ENCODE data around the gene SLC26A8. TPM values are rescaled to one million over a fixed set of nuclear protein-coding genes. Genes with fewer than 3 reads are reported as not detected.
"Not testable (repeated sequence)": the region's sequence is repeated elsewhere in the genome, so short reads cannot be mapped to it uniquely, and the experiment has no call there.

Gene SLC26A8
- total RNA-seq, 1 donor from 2014 or later: under 0.01 TPM

DNA sequence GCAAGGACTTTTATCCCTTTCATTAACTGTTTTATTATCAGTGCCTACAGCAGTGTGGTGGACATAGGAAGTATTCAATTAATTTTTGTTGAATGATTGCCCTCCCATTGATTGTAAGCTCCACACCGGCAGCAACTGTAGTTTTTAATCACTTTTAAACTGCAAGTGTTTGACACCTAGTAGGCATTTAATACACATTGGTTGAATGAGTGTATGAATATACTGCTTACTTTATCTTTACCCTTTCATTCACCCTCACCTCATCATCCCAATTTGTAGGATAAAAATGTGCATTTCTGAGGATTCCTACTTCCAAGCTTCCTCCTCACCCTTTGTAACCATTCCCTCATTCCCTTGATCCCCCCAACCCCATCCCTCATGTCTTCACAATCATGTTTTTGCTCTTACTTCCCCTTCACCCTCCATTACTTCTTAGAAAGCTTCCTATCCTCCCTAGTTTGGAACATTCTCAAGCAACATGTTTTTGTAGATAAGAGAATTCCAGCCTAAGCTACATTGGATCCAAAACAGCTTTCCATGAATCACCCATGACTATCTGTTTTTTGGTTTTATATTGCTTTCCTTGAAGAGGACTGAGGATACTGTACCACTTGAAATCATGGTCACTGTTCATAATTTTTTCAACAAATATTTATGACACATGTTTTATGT lies 955 bp upstream of the SLC26A8 start:
- Histone ChIP-seq H3K4me3 (ENCODE audit: low read length in 3 of 3) (no peak overlapping the region), H3K9ac (ENCODE audit: low read depth in 1 of 3, low read length in 3 of 3) (no peak overlapping the region), H3K27me3 (ENCODE audit: control insufficient read depth in 3 of 3, insufficient read depth in 3 of 3, low read length in 3 of 3) (peaks cover 5 to 16% (median 10%) of the 10 kb centered on the region in 3 donors), H3K9me3 (ENCODE audit: control insufficient read depth in 3 of 3, low read length in 3 of 3) (no peaks in the 10 kb centered on the region), H3K4me1 (ENCODE audit: control insufficient read depth in 3 of 3, insufficient read depth in 3 of 3, low read length in 3 of 3) (peaks cover 0 to 7% (median 4%) of the 10 kb centered on the region in 3 donors), H3K36me3 (ENCODE audit: control insufficient read depth in 3 of 3, insufficient read depth in 3 of 3, low read length in 3 of 3) (peaks cover 0 to 7% (median 0%) of the 10 kb centered on the region in 3 donors), H3K27ac (ENCODE audit: low read depth, low read length) (no peak overlapping the region)

DNA sequence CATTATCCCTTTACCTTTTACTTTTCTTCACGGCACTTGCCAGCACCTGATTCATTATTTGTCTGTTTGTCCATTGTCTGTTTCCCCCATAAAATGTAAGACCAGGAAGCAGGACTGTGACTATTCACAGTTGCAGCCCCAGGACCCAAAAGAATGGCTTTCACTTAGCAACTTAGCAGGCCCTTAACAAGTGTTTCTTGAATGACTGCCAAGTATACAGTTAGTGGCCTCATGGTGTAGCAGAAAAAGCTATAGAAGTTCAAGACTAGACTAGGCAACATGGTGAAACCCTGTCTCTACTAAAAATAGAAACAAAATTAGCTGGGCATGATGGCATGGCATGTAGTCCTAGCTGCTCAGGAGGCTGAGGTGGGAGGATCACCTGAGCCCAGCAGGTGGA lies 4.3 kb downstream of the SLC26A8 start:
- no peaks in the 10 kb centered on the region for H3K4me1 ChIP-seq (ENCODE audit: control insufficient read depth in 3 of 3, insufficient read depth in 3 of 3, low read length in 3 of 3)
- no peak overlapping the region for H3K27ac ChIP-seq (ENCODE audit: low read depth, low read length)
- H3K9ac ChIP-seq (ENCODE audit: low read depth in 1 of 3, low read length in 3 of 3): no peak overlapping the region
- peaks cover 5 to 16% (median 10%) of the 10 kb centered on the region in 3 donors for H3K27me3 ChIP-seq (ENCODE audit: control insufficient read depth in 3 of 3, insufficient read depth in 3 of 3, low read length in 3 of 3)
- H3K9me3 ChIP-seq (ENCODE audit: control insufficient read depth in 3 of 3, low read length in 3 of 3): no peaks in the 10 kb centered on the region
- H3K4me3 ChIP-seq (ENCODE audit: low read length in 3 of 3): no peak overlapping the region
- H3K36me3 ChIP-seq (ENCODE audit: control insufficient read depth in 3 of 3, insufficient read depth in 3 of 3, low read length in 3 of 3): no peaks in the 10 kb centered on the region

DNA sequence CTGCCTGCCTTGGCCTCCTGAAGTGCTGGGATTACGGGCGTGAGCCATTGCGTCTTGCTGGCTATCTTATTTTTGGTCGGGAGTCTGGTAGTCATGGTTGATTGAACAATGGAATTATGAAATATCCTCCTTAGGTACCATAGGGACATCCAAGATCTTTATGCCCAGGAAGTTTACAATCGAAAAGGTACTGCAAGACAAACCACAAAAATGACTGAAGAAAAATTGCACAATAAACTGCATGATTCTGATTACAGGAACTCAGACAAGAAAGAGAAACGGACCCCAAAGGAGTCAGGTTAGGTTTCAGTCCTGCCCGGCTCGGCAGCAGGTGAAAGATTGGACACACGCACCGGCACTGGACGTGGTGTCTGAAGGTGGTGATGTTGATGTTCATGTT lies 5.3 kb downstream of the SLC26A8 start:
- Histone ChIP-seq H3K27me3 (ENCODE audit: control insufficient read depth in 3 of 3, insufficient read depth in 3 of 3, low read length in 3 of 3) (peaks cover 0 to 7% (median 6%) of the 10 kb centered on the region in 3 donors), H3K9ac (ENCODE audit: low read depth in 1 of 3, low read length in 3 of 3) (no peak overlapping the region), H3K36me3 (ENCODE audit: control insufficient read depth in 3 of 3, insufficient read depth in 3 of 3, low read length in 3 of 3) (no peaks in the 10 kb centered on the region), H3K27ac (ENCODE audit: low read depth, low read length) (no peak overlapping the region), H3K4me1 (ENCODE audit: control insufficient read depth in 3 of 3, insufficient read depth in 3 of 3, low read length in 3 of 3) (no peaks in the 10 kb centered on the region), H3K4me3 (ENCODE audit: low read length in 3 of 3) (no peak overlapping the region), H3K9me3 (ENCODE audit: control insufficient read depth in 3 of 3, low read length in 3 of 3) (no peaks in the 10 kb centered on the region)

DNA sequence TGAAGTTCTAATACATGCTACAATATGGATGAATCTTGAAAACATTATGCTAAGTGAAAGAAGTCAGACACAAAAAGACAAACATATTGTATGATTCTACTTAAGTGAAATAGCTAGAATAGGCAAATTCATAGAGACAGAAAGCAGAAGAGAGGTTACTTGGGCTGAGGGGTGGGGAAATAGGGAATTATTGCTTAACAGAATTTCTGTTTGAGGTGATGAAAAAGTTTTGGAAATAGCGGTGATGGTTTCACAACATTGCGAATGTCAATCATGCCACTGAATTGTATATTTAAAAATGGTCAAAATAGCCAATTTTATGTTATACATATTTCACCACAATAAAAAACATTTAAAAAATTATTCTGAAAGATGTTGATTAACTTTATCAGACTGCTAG lies 6.1 kb downstream of the SLC26A8 start:
- no peak overlapping the region for H3K27ac ChIP-seq (ENCODE audit: low read depth, low read length)
- no peaks in the 10 kb centered on the region for H3K9me3 ChIP-seq (ENCODE audit: control insufficient read depth in 3 of 3, low read length in 3 of 3)
- H3K4me3 ChIP-seq (ENCODE audit: low read length in 3 of 3): no peak overlapping the region
- H3K9ac ChIP-seq (ENCODE audit: low read depth in 1 of 3, low read length in 3 of 3): no peak overlapping the region
- no peaks in the 10 kb centered on the region for H3K27me3 ChIP-seq (ENCODE audit: control insufficient read depth in 3 of 3, insufficient read depth in 3 of 3, low read length in 3 of 3)
- H3K4me1 ChIP-seq (ENCODE audit: control insufficient read depth in 3 of 3, insufficient read depth in 3 of 3, low read length in 3 of 3): no peaks in the 10 kb centered on the region
- no peaks in the 10 kb centered on the region for H3K36me3 ChIP-seq (ENCODE audit: control insufficient read depth in 3 of 3, insufficient read depth in 3 of 3, low read length in 3 of 3)

DNA sequence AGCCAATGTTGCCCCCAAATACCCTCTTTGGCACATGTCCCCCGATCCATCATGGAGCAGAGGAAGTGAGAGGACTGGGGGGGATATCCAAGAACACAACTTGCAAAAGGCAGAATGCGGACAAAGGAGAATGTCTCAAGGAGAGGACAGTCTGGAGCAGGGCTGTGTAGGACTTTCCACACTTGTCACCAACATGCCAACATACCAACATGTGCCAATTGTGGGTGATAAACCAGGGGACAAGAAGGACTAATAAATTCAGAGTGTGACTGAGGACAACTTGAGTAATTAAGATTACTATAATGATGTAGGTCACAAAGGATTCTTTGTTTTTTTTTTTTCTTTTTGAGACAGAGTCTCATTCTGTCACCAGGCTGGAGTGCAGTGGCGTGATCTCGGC lies 8.8 kb downstream of the SLC26A8 start:
- Histone ChIP-seq H3K27me3 (ENCODE audit: control insufficient read depth in 3 of 3, insufficient read depth in 3 of 3, low read length in 3 of 3) (no peaks in the 10 kb centered on the region), H3K4me1 (ENCODE audit: control insufficient read depth in 3 of 3, insufficient read depth in 3 of 3, low read length in 3 of 3) (no peaks in the 10 kb centered on the region), H3K9me3 (ENCODE audit: control insufficient read depth in 3 of 3, low read length in 3 of 3) (no peaks in the 10 kb centered on the region), H3K36me3 (ENCODE audit: control insufficient read depth in 3 of 3, insufficient read depth in 3 of 3, low read length in 3 of 3) (no peaks in the 10 kb centered on the region), H3K9ac (ENCODE audit: low read depth in 1 of 3, low read length in 3 of 3) (no peak overlapping the region), H3K4me3 (ENCODE audit: low read length in 3 of 3) (no peak overlapping the region), H3K27ac (ENCODE audit: low read depth, low read length) (no peak overlapping the region)

DNA sequence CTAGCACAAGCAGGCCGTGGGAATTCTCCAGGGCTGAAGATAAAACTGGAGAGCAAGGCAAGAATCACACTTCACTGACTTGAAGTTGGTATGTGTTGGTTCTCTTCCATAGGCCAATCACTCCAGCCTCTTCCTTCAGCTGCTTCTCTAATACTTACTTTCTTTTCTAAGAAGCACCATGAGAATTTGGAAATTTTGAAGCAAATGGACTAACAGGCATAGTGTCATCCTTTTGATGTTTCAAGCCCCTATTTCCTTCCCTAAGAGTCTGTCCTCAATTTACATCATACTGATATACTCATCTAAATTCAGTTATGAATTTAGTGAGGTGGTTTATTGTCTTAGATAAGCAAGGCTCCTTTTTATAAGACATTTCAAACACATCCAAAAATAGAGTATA lies 24.0 kb downstream of the SLC26A8 start:
- Histone ChIP-seq H3K4me1 (ENCODE audit: control insufficient read depth in 3 of 3, insufficient read depth in 3 of 3, low read length in 3 of 3) (no peaks in the 10 kb centered on the region), H3K27ac (ENCODE audit: low read depth, low read length) (no peak overlapping the region), H3K27me3 (ENCODE audit: control insufficient read depth in 3 of 3, insufficient read depth in 3 of 3, low read length in 3 of 3) (no peaks in the 10 kb centered on the region), H3K9ac (ENCODE audit: low read depth in 1 of 3, low read length in 3 of 3) (no peak overlapping the region), H3K36me3 (ENCODE audit: control insufficient read depth in 3 of 3, insufficient read depth in 3 of 3, low read length in 3 of 3) (no peaks in the 10 kb centered on the region), H3K4me3 (ENCODE audit: low read length in 3 of 3) (no peak overlapping the region), H3K9me3 (ENCODE audit: control insufficient read depth in 3 of 3, low read length in 3 of 3) (no peaks in the 10 kb centered on the region)

DNA sequence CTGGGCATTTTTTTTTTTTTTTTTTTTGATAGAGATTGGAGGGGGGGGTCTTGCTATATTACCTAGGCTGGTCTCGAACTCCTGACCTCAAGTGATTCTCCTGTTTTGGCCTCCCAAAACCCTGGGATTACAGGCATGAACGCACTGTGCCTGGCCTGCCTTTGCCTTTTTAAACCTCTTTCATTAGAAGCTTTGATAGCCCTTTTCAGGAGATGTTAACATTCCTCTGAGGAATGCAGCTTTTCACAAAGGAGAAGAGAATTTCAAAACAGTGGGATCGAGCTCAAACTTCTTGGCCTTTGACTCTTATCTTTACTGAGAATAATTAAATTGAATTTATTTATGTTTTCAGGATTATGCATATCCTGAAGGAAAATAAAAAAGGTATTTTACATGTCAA lies 31.3 kb downstream of the SLC26A8 start:
- Histone ChIP-seq H3K27me3 (ENCODE audit: control insufficient read depth in 3 of 3, insufficient read depth in 3 of 3, low read length in 3 of 3) (no peaks in the 10 kb centered on the region), H3K9me3 (ENCODE audit: control insufficient read depth in 3 of 3, low read length in 3 of 3) (no peaks in the 10 kb centered on the region), H3K4me1 (ENCODE audit: control insufficient read depth in 3 of 3, insufficient read depth in 3 of 3, low read length in 3 of 3) (no peaks in the 10 kb centered on the region), H3K4me3 (ENCODE audit: low read length in 3 of 3) (no peak overlapping the region), H3K9ac (ENCODE audit: low read depth in 1 of 3, low read length in 3 of 3) (no peak overlapping the region), H3K36me3 (ENCODE audit: control insufficient read depth in 3 of 3, insufficient read depth in 3 of 3, low read length in 3 of 3) (no peaks in the 10 kb centered on the region), H3K27ac (ENCODE audit: low read depth, low read length) (no peak overlapping the region)

DNA sequence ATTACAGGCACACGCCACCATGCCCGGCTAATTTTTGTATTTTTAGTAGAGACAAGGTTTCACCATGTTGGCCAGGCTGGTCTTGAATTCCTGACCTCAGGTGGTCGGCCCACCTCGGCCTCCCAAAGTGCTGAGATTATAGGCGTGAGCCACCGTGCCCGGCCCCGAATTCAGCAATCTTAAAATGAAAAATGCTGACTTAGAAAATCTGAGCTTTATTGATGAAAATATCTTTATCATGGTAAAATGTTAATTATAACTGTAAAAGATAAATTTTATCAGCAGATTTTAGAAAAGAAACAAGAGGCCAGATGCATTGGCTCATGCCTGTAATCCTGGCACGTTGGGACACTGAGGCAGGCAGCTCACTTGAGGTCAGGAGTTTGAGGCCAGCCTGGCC lies 36.4 kb downstream of the SLC26A8 start:
- H3K4me1 ChIP-seq (ENCODE audit: control insufficient read depth in 3 of 3, insufficient read depth in 3 of 3, low read length in 3 of 3); H3K4me3 ChIP-seq (ENCODE audit: low read length in 3 of 3); H3K9ac ChIP-seq (ENCODE audit: low read depth in 1 of 3, low read length in 3 of 3); H3K9me3 ChIP-seq (ENCODE audit: control insufficient read depth in 3 of 3, low read length in 3 of 3); H3K36me3 ChIP-seq (ENCODE audit: control insufficient read depth in 3 of 3, insufficient read depth in 3 of 3, low read length in 3 of 3); H3K27ac ChIP-seq (ENCODE audit: low read depth, low read length); H3K27me3 ChIP-seq (ENCODE audit: control insufficient read depth in 3 of 3, insufficient read depth in 3 of 3, low read length in 3 of 3): not testable (repeated sequence)

DNA sequence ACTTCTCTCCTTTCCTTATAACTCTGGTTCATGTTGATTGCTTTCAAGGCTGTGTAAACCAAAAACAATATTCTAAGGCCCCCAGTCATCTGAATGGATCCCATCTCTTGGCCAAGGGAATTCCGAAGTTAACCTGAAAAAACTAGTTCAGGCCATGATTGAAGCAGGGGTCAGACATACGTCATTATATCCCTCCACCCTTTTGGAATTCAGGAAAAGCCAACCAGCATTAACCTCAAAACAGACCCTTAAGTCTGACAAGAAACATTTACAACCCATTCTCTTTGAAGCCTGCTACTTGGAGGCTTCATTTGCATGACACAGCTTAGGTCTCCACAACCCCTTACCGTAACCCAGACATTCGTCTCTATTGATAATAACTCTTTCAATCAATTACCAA lies 39.7 kb downstream of the SLC26A8 start:
- Histone ChIP-seq H3K4me3 (ENCODE audit: low read length in 3 of 3) (no peak overlapping the region), H3K36me3 (ENCODE audit: control insufficient read depth in 3 of 3, insufficient read depth in 3 of 3, low read length in 3 of 3) (no peaks in the 10 kb centered on the region), H3K27me3 (ENCODE audit: control insufficient read depth in 3 of 3, insufficient read depth in 3 of 3, low read length in 3 of 3) (no peaks in the 10 kb centered on the region), H3K9ac (ENCODE audit: low read depth in 1 of 3, low read length in 3 of 3) (no peak overlapping the region), H3K27ac (ENCODE audit: low read depth, low read length) (no peak overlapping the region), H3K4me1 (ENCODE audit: control insufficient read depth in 3 of 3, insufficient read depth in 3 of 3, low read length in 3 of 3) (no peaks in the 10 kb centered on the region), H3K9me3 (ENCODE audit: control insufficient read depth in 3 of 3, low read length in 3 of 3) (no peaks in the 10 kb centered on the region)

DNA sequence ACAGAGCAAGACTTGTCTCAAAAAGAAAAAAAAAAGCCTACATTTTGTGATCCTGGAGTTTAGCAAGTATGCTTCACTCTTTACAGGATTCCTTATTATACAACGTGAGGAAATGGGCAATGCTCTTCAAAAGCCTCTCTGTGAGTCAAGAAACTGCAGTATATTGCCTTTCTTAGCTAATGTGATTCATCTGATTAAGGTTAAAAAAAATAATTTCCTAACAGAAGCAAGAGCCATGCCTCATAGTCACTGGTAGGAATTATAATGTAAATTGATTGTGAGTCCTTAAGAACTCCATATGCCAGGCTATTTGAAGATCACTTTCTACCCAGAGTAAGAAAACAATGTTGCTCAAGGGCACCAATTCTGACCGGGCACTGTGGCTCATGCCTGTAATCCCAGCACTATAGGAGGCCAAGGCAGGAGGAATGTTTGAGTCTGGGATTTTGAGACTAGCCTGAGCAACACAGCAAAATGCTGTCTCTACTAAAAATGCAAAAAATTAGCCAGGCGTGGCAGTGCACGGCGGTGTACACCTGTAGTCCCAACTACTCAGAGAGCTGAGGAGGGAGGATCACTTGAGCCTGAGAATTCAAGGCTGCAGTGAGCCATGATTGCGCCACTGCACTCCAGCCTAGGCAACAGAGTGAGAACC lies 43.3 kb downstream of the SLC26A8 start:
- H3K4me1 ChIP-seq (ENCODE audit: control insufficient read depth in 3 of 3, insufficient read depth in 3 of 3, low read length in 3 of 3): no peaks in the 10 kb centered on the region
- H3K9me3 ChIP-seq (ENCODE audit: control insufficient read depth in 3 of 3, low read length in 3 of 3): no peaks in the 10 kb centered on the region
- no peak overlapping the region for H3K4me3 ChIP-seq (ENCODE audit: low read length in 3 of 3)
- H3K36me3 ChIP-seq (ENCODE audit: control insufficient read depth in 3 of 3, insufficient read depth in 3 of 3, low read length in 3 of 3): no peaks in the 10 kb centered on the region
- no peak overlapping the region for H3K9ac ChIP-seq (ENCODE audit: low read depth in 1 of 3, low read length in 3 of 3)
- no peak overlapping the region for H3K27ac ChIP-seq (ENCODE audit: low read depth, low read length)
- H3K27me3 ChIP-seq (ENCODE audit: control insufficient read depth in 3 of 3, insufficient read depth in 3 of 3, low read length in 3 of 3): no peaks in the 10 kb centered on the region

All from skeletal muscle tissue (tissue), 4 donors.